Caco-2 (cell line): ENCODE data around the gene CAMK1D. TPM values are rescaled to one million over a fixed set of nuclear protein-coding genes. Genes with fewer than 3 reads are reported as not detected.

Experiments used
- BruUV-seq: library from RNA; stranded (reverse); fragments of 400-500 nt; replicated peaks from 2 replicates; lab custom pipeline; 2021; lab: Mats Ljungman, UMichigan
- CTCF ChIA-PET: fragments of 300-600 bp; sonication (Branson Sonifier 250); formaldehyde crosslinking; loops from one replicate; lab custom pipeline; 2022; ENCODE audit warnings: antibody characterized with exemption; lab: Charles Lee
- POLR2A ChIA-PET: fragments of 300-600 bp; sonication (Branson Sonifier 250); formaldehyde crosslinking; loops from one replicate; lab custom pipeline; 2022; ENCODE audit warnings: antibody characterized with exemption; lab: Charles Lee
- DNase-seq, 2 experiments: peaks; one replicate each; pipeline versions ENCODE4 v3.0.0 to v3.0.0-alpha.2; 2020 to 2022
- H3K27me3 ChIP-seq: replicated peaks from 2 replicates; pipeline ENCODE4 v1.6.0; 2011; ENCODE audit warnings: low read length; ENCODE audit not compliant: control insufficient read depth, insufficient read depth
- H3K36me3 ChIP-seq: 2 replicates; pipeline ENCODE4 v1.5.1; 2011; ENCODE audit warnings: low read length; ENCODE audit not compliant: control insufficient read depth, insufficient read depth
- H3K4me1 ChIP-seq: fragments of 250-450 bp; sonication (Bioruptor Pico); 2 replicates; pipeline ENCODE4 v1.5.1; 2020; ENCODE audit warnings: mild to moderate bottlenecking
- H3K4me3 ChIP-seq: 2 replicates; pipeline ENCODE4 v1.5.1; 2011; ENCODE audit warnings: low read depth, mild to moderate bottlenecking, control low read depth, low read length
- H3K9me3 ChIP-seq: fragments of 250-450 bp; sonication (Bioruptor Pico); 2 replicates; pipeline ENCODE4 v1.5.1; 2020; ENCODE audit warnings: mild to moderate bottlenecking, moderate library complexity
- H3K27ac Mint-ChIP-seq: one replicate; pipeline ENCODE4 v1.8.0; 2022; ENCODE audit warnings: mixed read lengths; ENCODE audit not compliant: unreplicated experiment
- H3K27me3 Mint-ChIP-seq: one replicate; pipeline ENCODE4 v1.8.0; 2022; ENCODE audit warnings: mixed read lengths; ENCODE audit not compliant: insufficient read depth, unreplicated experiment
- H3K36me3 Mint-ChIP-seq: one replicate; pipeline ENCODE4 v1.8.0; 2022; ENCODE audit warnings: mild to moderate bottlenecking, mixed read lengths; ENCODE audit not compliant: insufficient read depth, unreplicated experiment
- H3K4me1 Mint-ChIP-seq: one replicate; pipeline ENCODE4 v1.8.0; 2022; ENCODE audit warnings: low read depth, mixed read lengths; ENCODE audit not compliant: unreplicated experiment
- H3K4me3 Mint-ChIP-seq: one replicate; pipeline ENCODE4 v1.8.0; 2022; ENCODE audit warnings: mild to moderate bottlenecking, moderate library complexity, mixed read lengths; ENCODE audit not compliant: unreplicated experiment
- H3K9me3 Mint-ChIP-seq: one replicate; pipeline ENCODE4 v1.8.0; 2022; ENCODE audit warnings: mixed read lengths; ENCODE audit not compliant: unreplicated experiment
- CTCF ChIP-seq, 2 experiments: fragments of 200-600 bp in 1 of 2; IDR thresholded peaks; 1 replicate in 1 of 2; 2 replicates in 1 of 2; pipeline versions ENCODE4 v1.5.1 to v1.8.0; 2011 to 2022; ENCODE audit warnings: antibody characterized with exemption in 1 of 2, control low read depth in 1 of 2, inconsistent platforms in 1 of 2, low read depth in 1 of 2, low read length in 1 of 2, mild to moderate bottlenecking in 1 of 2, moderate library complexity in 1 of 2; ENCODE audit not compliant: insufficient read depth in 1 of 2, severe bottlenecking in 1 of 2, unreplicated experiment in 1 of 2
- intact Hi-C: fragments of 100-400 bp; cut with micrococcal nuclease; formaldehyde crosslinking; loops from one replicate; pipeline ENCODE4 v1.10.0; 2022; ENCODE audit not compliant: unreplicated experiment
- total RNA-seq: library from RNA; stranded (reverse); gene quantifications from 2 replicates; pipeline ENCODE4 v1.2.3, GENCODE V29; 2022

CAMK1D gene
- total RNA-seq, 1 experiment from 2014 or later: 10.9 TPM

- H3K4me1 ChIP-seq: peaks cover 17% of the 10 kb centered on the region
- ChIA-PET POLR2A (no interaction called here), CTCF (no interaction called here)
- Mint-ChIP-seq H3K4me1 (peaks cover 19% of the 10 kb centered on the region), H3K36me3 (no peaks in the 10 kb centered on the region), H3K9me3 (peaks cover 11% of the 10 kb centered on the region), H3K27me3 (no peaks in the 10 kb centered on the region), H3K27ac (no peak overlapping the region), H3K4me3 (no peak overlapping the region)
- H3K27me3 ChIP-seq: no peaks in the 10 kb centered on the region
- intact Hi-C loops: loop anchor here (5.0 kb wide), 1 partner anchor 134 kb away; no protein-coding TSS in a partner anchor
- no peak overlapping the region for H3K4me3 ChIP-seq
- no peak for TF ChIP-seq CTCF (IDR thresholded peaks at IDR 0.05; ENCODE audit: insufficient read depth in 1 of 2, low read depth in 1 of 2, low read length in 1 of 2, severe bottlenecking in 1 of 2, unreplicated experiment in 1 of 2)
- 0 out of 2 replicates have a peak, but pooled peaks cover 7% of the 10 kb centered on the region for H3K9me3 ChIP-seq
- BruUV-seq: no TSS peak
- no peak for DNase-seq
- H3K36me3 ChIP-seq: no peaks in the 10 kb centered on the region; the same call in 1 of the 2 replicates
Measured at GRCh38 chr10:12636571-12636970, 287.2 kb downstream of the CAMK1D start.

GRCh38 chr10:12637649-12638048, 288.3 kb downstream of the CAMK1D start:
- intact Hi-C loops: loop anchor here (5.0 kb wide), 1 partner anchor 135 kb away; no protein-coding TSS in a partner anchor
- BruUV-seq: no TSS peak
- H3K4me3 ChIP-seq: no peak overlapping the region
- no peaks in the 10 kb centered on the region for H3K9me3 ChIP-seq
- Mint-ChIP-seq H3K27ac (no peak overlapping the region), H3K9me3 (no peaks in the 10 kb centered on the region), H3K4me3 (no peak overlapping the region), H3K36me3 (no peaks in the 10 kb centered on the region), H3K27me3 (no peaks in the 10 kb centered on the region), H3K4me1 (peaks cover 19% of the 10 kb centered on the region)
- no peak for DNase-seq
- no peaks in the 10 kb centered on the region for H3K27me3 ChIP-seq
- H3K4me1 ChIP-seq: peaks cover 12% of the 10 kb centered on the region
- ChIA-PET POLR2A (no interaction called here), CTCF (interaction anchor here (0.6 to 2.6 kb wide), 2 partner anchors 19 to 347 kb away, joined by 5 to 12 read pairs; no protein-coding TSS in a partner anchor)
- TF ChIP-seq CTCF (IDR thresholded peaks at IDR 0.05; ENCODE audit: insufficient read depth in 1 of 2, low read depth in 1 of 2, low read length in 1 of 2, severe bottlenecking in 1 of 2, unreplicated experiment in 1 of 2): no peak
- H3K36me3 ChIP-seq: no peaks in the 10 kb centered on the region

DNA sequence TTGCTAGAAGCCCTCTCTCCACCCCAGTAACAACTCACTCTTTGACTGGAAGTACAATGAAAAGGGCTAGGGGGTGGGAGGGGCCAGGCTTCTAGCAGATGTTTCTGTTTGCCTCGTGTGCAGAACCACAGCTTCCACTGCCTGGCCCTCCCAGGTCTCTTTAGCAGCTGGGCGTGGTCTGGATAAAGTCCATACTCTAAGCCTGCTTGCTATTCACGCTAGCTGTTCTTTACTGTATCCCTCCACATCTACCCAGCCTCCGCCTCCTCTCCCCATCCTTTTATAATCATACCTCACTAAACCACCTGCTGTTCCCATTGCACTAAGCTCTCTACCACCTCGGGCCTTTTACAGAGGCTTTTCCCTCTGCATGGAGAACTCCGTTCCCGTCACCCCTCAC, 288.8 kb downstream of the CAMK1D start:
- CTCF ChIA-PET: interaction anchor here (0.6 to 2.6 kb wide), 2 partner anchors 18 to 348 kb away, joined by 5 to 12 read pairs; no protein-coding TSS in a partner anchor
- no peak overlapping the region for H3K27ac Mint-ChIP-seq
- no peak overlapping the region for H3K4me3 ChIP-seq
- no peaks in the 10 kb centered on the region for H3K9me3 ChIP-seq
- BruUV-seq: no TSS peak
- peaks cover 19% of the 10 kb centered on the region for H3K4me1 Mint-ChIP-seq
- no peaks in the 10 kb centered on the region for H3K36me3 Mint-ChIP-seq
- H3K9me3 Mint-ChIP-seq: no peaks in the 10 kb centered on the region
- no peaks in the 10 kb centered on the region for H3K36me3 ChIP-seq
- H3K4me1 ChIP-seq: peaks cover 12% of the 10 kb centered on the region
- no peak for TF ChIP-seq CTCF (IDR thresholded peaks at IDR 0.05; ENCODE audit: insufficient read depth in 1 of 2, low read depth in 1 of 2, low read length in 1 of 2, severe bottlenecking in 1 of 2, unreplicated experiment in 1 of 2)
- H3K27me3 Mint-ChIP-seq: no peaks in the 10 kb centered on the region
- POLR2A ChIA-PET: no interaction called here
- H3K4me3 Mint-ChIP-seq: no peak overlapping the region
- peak; percentile 75 to 85 for DNase-seq
- no peaks in the 10 kb centered on the region for H3K27me3 ChIP-seq
- intact Hi-C loops: loop anchor here (5.0 kb wide), 1 partner anchor 136 kb away; no protein-coding TSS in a partner anchor
